Lower lobe of right lung (tissue), 2 donors: ENCODE results near the gene ABHD1. TPM values are rescaled to one million over a fixed set of nuclear protein-coding genes. Genes with fewer than 3 reads are reported as not detected.

Source experiments
- ATAC-seq, 2 donors: fragments of 200-7000 bp; cut with Tn5 transposase; one replicate each; pipeline ENCODE4 v1.9.1; 2020 to 2022; ENCODE audit warnings: mild to moderate bottlenecking in 2 of 2, moderate library complexity in 2 of 2
- DNase-seq: peaks from one replicate; pipeline ENCODE4 v3.0.0-alpha.2; 2020
- H3K27ac ChIP-seq: fragments of 200-600 bp; one replicate; pipeline ENCODE4 v1.8.0; 2022
- H3K27me3 ChIP-seq: fragments of 200-600 bp; one replicate; pipeline ENCODE4 v1.8.0; 2022; ENCODE audit warnings: low read depth
- H3K36me3 ChIP-seq: fragments of 200-600 bp; one replicate; pipeline ENCODE4 v1.8.0; 2022; ENCODE audit warnings: mild to moderate bottlenecking
- H3K4me1 ChIP-seq: fragments of 200-600 bp; one replicate; pipeline ENCODE4 v1.8.0; 2022
- H3K4me3 ChIP-seq: fragments of 200-600 bp; one replicate; pipeline ENCODE4 v1.8.0; 2022; ENCODE audit warnings: mild to moderate bottlenecking
- H3K9me3 ChIP-seq: fragments of 200-600 bp; one replicate; pipeline ENCODE4 v1.8.0; 2022
- CTCF ChIP-seq: fragments of 200-600 bp; IDR thresholded peaks from one replicate; pipeline ENCODE4 v1.8.0; 2022; ENCODE audit warnings: antibody characterized with exemption, mild to moderate bottlenecking
- intact Hi-C: fragments of 100-400 bp; cut with DNase I; formaldehyde crosslinking; loops from one replicate; pipeline ENCODE4 v1.11.0; 2022
- total RNA-seq: library from RNA; stranded (reverse); fragmentation: NEBNext Ultra II Directional; extraction: Animal tissue kit (Norgen Biotek cat#: 25700); gene quantifications from one replicate; pipeline ENCODE4 v1.2.1, GENCODE V29; 2021
- donor health status: DM: no; HTN: yes; CAD: no; lungs with severe emphysema.

ABHD1 gene
- total RNA-seq, 1 donor from 2014 or later: 0.21 TPM

GRCh38 chr2:27095745-27096651, 27.6 kb upstream of the ABHD1 start:
- peaks cover 16% of the 10 kb centered on the region for H3K4me1 ChIP-seq
- ATAC-seq: peak; percentile 79 to 91
- no peaks in the 10 kb centered on the region for H3K36me3 ChIP-seq
- intact Hi-C loops: no loop called here
- H3K4me3 ChIP-seq: peak overlapping the region; percentile 48
- TF ChIP-seq CTCF: no peak
- H3K27ac ChIP-seq: peak overlapping the region; percentile 1
- H3K9me3 ChIP-seq: no peaks in the 10 kb centered on the region
- peak; percentile 67 for DNase-seq
- no peaks in the 10 kb centered on the region for H3K27me3 ChIP-seq

DNA sequence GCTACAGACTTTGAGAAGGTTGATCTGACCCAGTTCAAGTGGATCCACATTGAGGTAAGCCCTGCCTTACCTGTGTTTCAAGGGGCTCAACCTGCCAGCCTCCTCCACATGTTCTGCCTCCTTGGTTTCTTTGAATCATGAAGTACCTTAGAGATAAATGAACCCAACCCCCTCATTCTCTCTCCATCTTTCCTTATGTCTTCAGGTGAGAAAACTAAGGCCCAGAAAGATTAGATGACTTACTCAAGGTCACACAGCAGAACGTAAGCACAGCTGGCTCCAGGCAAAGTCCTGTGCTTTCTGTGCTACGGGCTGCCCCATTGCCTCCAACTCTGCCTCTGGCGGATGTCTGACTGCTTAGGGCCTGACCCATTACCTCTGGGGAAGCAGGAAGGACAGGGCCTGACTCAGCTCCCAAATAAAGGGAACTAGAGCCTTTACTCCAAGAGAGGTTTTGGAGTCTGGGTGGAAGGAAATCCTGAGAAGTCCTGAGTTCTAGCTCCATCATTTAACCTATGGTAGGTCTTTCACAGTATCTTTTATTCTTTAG, 26.8 kb upstream of the ABHD1 start:
- no peak for TF ChIP-seq CTCF
- ATAC-seq (peak in 1 of 2 donors; percentile 13), DNase-seq (no peak)
- Histone ChIP-seq H3K27me3 (no peaks in the 10 kb centered on the region), H3K9me3 (no peaks in the 10 kb centered on the region), H3K4me3 (no peak overlapping the region), H3K36me3 (no peaks in the 10 kb centered on the region), H3K27ac (no peak overlapping the region), H3K4me1 (peaks cover 16% of the 10 kb centered on the region)
- intact Hi-C loops: no loop called here

DNA sequence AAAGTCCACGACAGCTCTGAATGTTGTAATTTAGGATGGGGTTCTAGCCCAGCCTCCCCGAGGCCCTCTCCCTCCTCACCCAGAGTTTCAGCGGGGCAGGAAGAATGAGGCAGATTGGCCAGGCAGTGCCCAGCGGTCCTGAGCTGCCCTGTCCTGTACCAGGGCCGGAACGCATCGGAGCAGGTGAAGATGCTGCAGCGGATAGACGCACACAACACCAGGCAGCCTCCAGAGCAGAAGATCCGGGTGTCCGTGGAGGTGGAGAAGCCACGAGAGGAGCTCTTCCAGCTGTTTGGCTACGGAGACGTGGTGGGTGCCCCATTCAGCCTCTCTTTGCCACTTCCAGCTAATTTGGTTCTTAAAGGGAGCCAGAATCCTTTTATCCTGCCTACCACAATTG, 26.3 kb upstream of the ABHD1 start:
- DNase-seq (no peak), ATAC-seq (no peak)
- H3K4me1 ChIP-seq: peaks cover 16% of the 10 kb centered on the region
- no peak for TF ChIP-seq CTCF
- no peaks in the 10 kb centered on the region for H3K36me3 ChIP-seq
- H3K27ac ChIP-seq: no peak overlapping the region
- no peaks in the 10 kb centered on the region for H3K9me3 ChIP-seq
- H3K27me3 ChIP-seq: no peaks in the 10 kb centered on the region
- no peak overlapping the region for H3K4me3 ChIP-seq
- intact Hi-C loops: no loop called here

DNA sequence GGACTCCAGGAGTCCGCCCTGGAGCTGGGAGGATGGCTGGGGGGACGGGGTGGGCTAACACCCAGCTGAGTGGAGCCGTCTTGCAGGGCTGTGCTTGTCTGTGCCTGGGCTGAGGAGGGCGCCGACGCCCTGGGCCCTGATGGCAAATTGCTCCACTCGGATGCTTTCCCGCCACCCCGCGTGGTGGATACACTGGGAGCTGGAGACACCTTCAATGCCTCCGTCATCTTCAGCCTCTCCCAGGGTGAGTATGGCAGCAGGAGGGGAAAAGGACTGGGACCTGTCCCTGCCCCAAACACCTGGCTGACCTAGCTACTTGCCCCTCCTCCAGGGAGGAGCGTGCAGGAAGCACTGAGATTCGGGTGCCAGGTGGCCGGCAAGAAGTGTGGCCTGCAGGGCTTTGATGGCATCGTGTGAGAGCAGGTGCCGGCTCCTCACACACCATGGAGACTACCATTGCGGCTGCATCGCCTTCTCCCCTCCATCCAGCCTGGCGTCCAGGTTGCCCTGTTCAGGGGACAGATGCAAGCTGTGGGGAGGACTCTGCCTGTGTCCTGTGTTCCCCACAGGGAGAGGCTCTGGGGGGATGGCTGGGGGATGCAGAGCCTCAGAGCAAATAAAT, 24.2 kb upstream of the ABHD1 start:
- ATAC-seq: no peak
- DNase-seq: no peak
- Histone ChIP-seq H3K4me3 (no peak overlapping the region), H3K4me1 (peaks cover 16% of the 10 kb centered on the region), H3K9me3 (no peaks in the 10 kb centered on the region), H3K27me3 (no peaks in the 10 kb centered on the region), H3K36me3 (no peaks in the 10 kb centered on the region), H3K27ac (no peak overlapping the region)
- intact Hi-C loops: no loop called here
- no peak for TF ChIP-seq CTCF

DNA sequence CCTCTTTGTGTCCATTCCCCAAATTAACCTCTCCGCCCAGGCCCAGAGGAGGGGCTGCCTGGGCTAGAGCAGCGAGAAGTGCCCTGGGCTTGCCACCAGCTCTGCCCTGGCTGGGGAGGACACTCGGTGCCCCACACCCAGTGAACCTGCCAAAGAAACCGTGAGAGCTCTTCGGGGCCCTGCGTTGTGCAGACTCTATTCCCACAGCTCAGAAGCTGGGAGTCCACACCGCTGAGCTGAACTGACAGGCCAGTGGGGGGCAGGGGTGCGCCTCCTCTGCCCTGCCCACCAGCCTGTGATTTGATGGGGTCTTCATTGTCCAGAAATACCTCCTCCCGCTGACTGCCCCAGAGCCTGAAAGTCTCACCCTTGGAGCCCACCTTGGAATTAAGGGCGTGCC, 23.6 kb upstream of the ABHD1 start:
- no peaks in the 10 kb centered on the region for H3K36me3 ChIP-seq
- intact Hi-C loops: no loop called here
- TF ChIP-seq CTCF: no peak
- DNase-seq (no peak), ATAC-seq (no peak)
- no peak overlapping the region for H3K4me3 ChIP-seq
- H3K9me3 ChIP-seq: no peaks in the 10 kb centered on the region
- H3K4me1 ChIP-seq: peaks cover 16% of the 10 kb centered on the region
- H3K27ac ChIP-seq: no peak overlapping the region
- no peaks in the 10 kb centered on the region for H3K27me3 ChIP-seq
